ENCODE measurements around the gene SRGAP3. TPM values are rescaled to one million over a fixed set of nuclear protein-coding genes. Genes with fewer than 3 reads are reported as not detected.

The SRGAP3 gene
- total RNA-seq, 1 donor from 2014 or later: 3.9 TPM

DNA sequence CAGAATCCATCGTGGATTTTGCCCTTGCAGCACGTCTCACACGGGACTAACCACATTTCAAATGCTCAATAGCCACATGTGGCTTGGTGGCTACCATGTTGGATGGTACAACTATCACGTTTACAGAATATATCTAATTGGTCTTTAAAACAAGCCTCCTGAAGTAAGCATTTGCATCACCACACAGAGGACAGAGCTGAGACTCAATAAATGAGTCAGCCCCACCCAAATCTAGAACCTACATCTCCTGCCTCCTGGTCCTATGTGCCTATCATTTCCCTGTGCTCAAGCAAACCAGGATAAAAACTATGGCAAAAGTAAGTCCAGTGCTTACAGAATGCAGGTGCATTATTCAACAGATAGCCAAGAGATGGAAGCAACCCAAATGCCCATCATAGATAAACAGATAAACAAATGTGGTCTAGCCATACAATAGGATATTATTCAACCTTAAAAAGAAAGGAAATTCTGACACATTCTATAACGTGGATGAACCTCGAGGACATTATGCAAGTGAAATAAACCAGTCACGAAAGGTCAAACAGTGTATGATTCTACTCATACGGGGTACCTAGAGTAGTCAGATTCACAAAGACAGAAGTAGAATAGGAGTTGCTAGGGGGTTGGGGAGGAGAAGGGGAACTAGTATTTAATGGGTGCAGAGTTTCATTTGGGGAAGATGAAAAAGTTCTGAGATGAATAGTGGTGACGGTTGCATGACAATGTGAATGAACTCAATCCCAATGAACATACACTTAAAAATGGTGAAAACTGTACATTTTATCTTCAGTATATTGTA, 43.9 kb downstream of the SRGAP3 start:
- no peak overlapping the region for H3K4me3 Mint-ChIP-seq (ENCODE audit: unreplicated experiment)
- no peak overlapping the region for H3K4me3 ChIP-seq (ENCODE audit: insufficient read depth, low read depth, low read length)
- H3K27ac Mint-ChIP-seq (ENCODE audit: unreplicated experiment): no peak overlapping the region
- H3K36me3 ChIP-seq (ENCODE audit: insufficient read depth, low read length): no peaks in the 10 kb centered on the region
- no peak for FAIRE-seq
- H4K20me1 ChIP-seq (ENCODE audit: insufficient read depth, low read length): no peaks in the 10 kb centered on the region
- peaks cover 2% of the 10 kb centered on the region for H3K9me3 Mint-ChIP-seq (ENCODE audit: unreplicated experiment)
- H2AFZ ChIP-seq (ENCODE audit: low read depth, low read length): no peak overlapping the region
- H3K79me2 ChIP-seq (ENCODE audit: insufficient read depth, low read length): no peaks in the 10 kb centered on the region
- TF ChIP-seq, protein P1, sequence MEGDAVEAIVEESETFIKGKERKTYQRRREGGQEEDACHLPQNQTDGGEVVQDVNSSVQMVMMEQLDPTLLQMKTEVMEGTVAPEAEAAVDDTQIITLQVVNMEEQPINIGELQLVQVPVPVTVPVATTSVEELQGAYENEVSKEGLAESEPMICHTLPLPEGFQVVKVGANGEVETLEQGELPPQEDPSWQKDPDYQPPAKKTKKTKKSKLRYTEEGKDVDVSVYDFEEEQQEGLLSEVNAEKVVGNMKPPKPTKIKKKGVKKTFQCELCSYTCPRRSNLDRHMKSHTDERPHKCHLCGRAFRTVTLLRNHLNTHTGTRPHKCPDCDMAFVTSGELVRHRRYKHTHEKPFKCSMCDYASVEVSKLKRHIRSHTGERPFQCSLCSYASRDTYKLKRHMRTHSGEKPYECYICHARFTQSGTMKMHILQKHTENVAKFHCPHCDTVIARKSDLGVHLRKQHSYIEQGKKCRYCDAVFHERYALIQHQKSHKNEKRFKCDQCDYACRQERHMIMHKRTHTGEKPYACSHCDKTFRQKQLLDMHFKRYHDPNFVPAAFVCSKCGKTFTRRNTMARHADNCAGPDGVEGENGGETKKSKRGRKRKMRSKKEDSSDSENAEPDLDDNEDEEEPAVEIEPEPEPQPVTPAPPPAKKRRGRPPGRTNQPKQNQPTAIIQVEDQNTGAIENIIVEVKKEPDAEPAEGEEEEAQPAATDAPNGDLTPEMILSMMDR (IDR thresholded peaks at IDR 0.05; ENCODE audit: insufficient read depth, low read depth, low read length): no peak
- TF ChIP-seq EZH2 (IDR thresholded peaks at IDR 0.05; ENCODE audit: insufficient read depth, low read length): no peak
- peaks cover 12% of the 10 kb centered on the region for H3K27me3 Mint-ChIP-seq (ENCODE audit: low read depth, unreplicated experiment)
- no peak overlapping the region for H3K9ac ChIP-seq (ENCODE audit: low read length)
- no peak for DNase-seq (ENCODE audit: low read depth)
- peaks cover 17% of the 10 kb centered on the region for H3K27me3 ChIP-seq (ENCODE audit: insufficient read depth, low read length)
- H3K36me3 Mint-ChIP-seq (ENCODE audit: low read depth, unreplicated experiment): peaks cover 4% of the 10 kb centered on the region
- H3K27ac ChIP-seq (ENCODE audit: low read depth, low read length): no peak overlapping the region
- no peaks in the 10 kb centered on the region for H3K9me3 ChIP-seq (ENCODE audit: insufficient read depth, low read depth, low read length)
- H3K4me1 Mint-ChIP-seq (ENCODE audit: low read depth, unreplicated experiment): no peaks in the 10 kb centered on the region
- no peak overlapping the region for H3K4me2 ChIP-seq (ENCODE audit: low read length)
- H3K4me1 ChIP-seq (ENCODE audit: insufficient read depth, low read length): no peaks in the 10 kb centered on the region

- no peak for DNase-seq (ENCODE audit: low read depth)
- Histone ChIP-seq H3K27ac (ENCODE audit: low read depth, low read length) (no peak overlapping the region), H3K27me3 (ENCODE audit: insufficient read depth, low read length) (peaks cover 23% of the 10 kb centered on the region), H3K36me3 (ENCODE audit: insufficient read depth, low read length) (no peaks in the 10 kb centered on the region), H3K4me1 (ENCODE audit: insufficient read depth, low read length) (no peaks in the 10 kb centered on the region), H3K9me3 (ENCODE audit: insufficient read depth, low read depth, low read length) (no peaks in the 10 kb centered on the region), H4K20me1 (ENCODE audit: insufficient read depth, low read length) (no peaks in the 10 kb centered on the region), H3K9ac (ENCODE audit: low read length) (no peak overlapping the region), H2AFZ (ENCODE audit: low read depth, low read length) (peak overlapping the region; percentile 23), H3K4me2 (ENCODE audit: low read length) (peak overlapping the region; percentile 10), H3K79me2 (ENCODE audit: insufficient read depth, low read length) (no peaks in the 10 kb centered on the region), H3K4me3 (ENCODE audit: insufficient read depth, low read depth, low read length) (no peak overlapping the region)
- H3K4me3 Mint-ChIP-seq (ENCODE audit: unreplicated experiment): no peak overlapping the region
- peaks cover 12% of the 10 kb centered on the region for H3K27me3 Mint-ChIP-seq (ENCODE audit: low read depth, unreplicated experiment)
- H3K27ac Mint-ChIP-seq (ENCODE audit: unreplicated experiment): no peak overlapping the region
- no peaks in the 10 kb centered on the region for H3K4me1 Mint-ChIP-seq (ENCODE audit: low read depth, unreplicated experiment)
- peaks cover 4% of the 10 kb centered on the region for H3K36me3 Mint-ChIP-seq (ENCODE audit: low read depth, unreplicated experiment)
- TF ChIP-seq, protein P1 (IDR thresholded peaks at IDR 0.05; ENCODE audit: insufficient read depth, low read depth, low read length): no peak
- no peak for TF ChIP-seq EZH2 (IDR thresholded peaks at IDR 0.05; ENCODE audit: insufficient read depth, low read length)
- H3K9me3 Mint-ChIP-seq (ENCODE audit: unreplicated experiment): peaks cover 2% of the 10 kb centered on the region
- FAIRE-seq: no peak
Measured at GRCh38 chr3:9204253-9204992, 45.0 kb downstream of the SRGAP3 start.
